Femur (tissue), 1 donor: ENCODE measurements around the gene NEU2.
"Not testable (repeated sequence)": the region's sequence is repeated elsewhere in the genome, so short reads cannot be mapped to it uniquely, and the experiment has no call there.

Experiments used
- DNase-seq: peaks from one replicate; pipeline ENCODE4 v3.0.0-alpha.2; 2017

NEU2 gene

DNA sequence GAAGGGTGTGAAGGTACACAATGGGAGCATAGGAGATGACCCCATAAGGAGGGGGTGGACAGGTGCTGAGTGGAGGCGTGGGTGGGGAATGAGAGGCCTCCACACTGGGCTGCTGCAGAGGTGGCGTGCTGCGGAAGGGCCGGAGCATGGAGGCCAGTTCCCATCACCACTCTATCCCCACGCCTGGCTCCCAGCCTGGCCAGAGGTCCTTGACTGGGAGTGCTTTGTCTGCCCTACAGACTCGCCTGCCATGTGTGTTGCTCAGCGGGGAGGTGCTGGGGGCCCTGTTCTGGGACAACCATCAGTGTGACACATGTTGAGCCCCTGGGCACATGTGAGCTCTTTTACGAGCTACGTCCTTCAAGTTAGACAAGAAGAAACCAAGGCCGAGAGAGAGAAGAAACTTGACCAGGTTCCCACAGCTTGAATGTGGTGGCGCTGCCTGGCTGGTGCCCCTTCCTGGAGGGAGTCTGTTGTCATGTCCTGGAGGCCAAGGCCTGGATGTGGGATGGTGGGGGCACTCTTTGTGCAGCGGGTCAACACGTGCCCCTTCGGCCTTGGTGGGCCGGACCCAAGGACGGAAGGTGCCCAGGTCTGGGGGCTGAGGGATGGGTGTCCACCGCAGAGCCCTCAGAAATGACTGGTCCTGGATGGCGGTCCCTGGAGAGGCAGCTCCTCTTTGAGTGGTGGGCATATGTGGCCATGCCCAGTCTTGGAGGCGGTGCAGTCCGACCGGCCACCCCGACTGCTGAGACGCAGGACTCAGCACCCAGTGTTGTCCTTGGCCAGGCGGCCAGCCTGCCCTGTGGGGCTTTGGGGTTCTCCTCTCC, 26.5 kb downstream of the NEU2 start:
- no peak for DNase-seq

DNA sequence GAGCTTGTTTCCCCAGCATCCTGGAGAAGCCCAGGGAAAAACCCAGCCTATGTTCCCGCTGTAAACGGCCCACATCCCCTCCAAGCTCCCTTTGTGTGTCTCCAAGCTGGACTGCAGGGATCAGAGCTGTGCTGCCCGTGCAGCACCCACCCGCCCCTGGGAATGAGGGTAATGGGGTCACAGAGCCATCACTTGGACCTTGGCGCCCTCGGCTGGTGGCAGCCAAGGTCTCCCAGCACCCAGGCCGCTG, 27.0 kb downstream of the NEU2 start:
- DNase-seq, result no peak

GRCh38 chr2:233059797-233060500, 27.5 kb downstream of the NEU2 start, which contains the start of gene INPP5D:
INPP5D (plus strand) TSS chr2:233060342; CDS start chr2:233060479, 137 bp downstream.
- DNase-seq, result peak; percentile 62

- DNase-seq, result no peak
Measured at GRCh38 chr2:233060501-233060979, 28.1 kb downstream of the NEU2 start.

DNA sequence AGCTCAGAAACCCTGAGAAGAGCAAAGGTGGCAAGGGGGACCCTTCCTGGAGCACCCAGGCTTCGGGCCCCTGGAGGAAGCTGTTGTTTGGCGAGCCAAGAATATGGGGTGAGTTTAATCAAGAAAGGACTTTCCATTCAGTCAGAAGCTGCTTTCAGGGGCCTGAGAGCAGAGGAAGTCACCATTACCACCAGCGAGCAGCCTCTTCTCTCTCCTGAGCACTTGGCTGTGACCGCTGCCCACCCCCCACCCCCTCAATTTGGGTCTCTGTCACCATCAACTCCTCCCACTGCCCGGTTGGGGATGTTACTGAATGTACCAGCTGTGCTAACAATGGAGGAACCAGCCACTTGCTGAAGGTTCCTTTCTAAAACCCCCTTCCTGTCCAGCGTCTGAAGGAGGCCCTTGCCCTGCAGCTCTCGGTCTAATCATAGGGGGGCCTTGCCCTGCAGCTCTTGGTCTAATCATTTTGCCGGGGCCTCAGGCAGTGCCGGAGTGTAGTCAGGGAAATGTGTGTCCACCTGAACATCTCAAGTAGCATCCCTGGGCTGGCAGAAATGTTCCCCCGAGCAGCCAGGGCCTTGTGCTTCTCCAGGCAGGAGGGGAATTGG, 28.6 kb downstream of the NEU2 start:
- no peak for DNase-seq

- DNase-seq, result peak; percentile 67
Measured at GRCh38 chr2:233061591-233062450, 29.3 kb downstream of the NEU2 start.

DNA sequence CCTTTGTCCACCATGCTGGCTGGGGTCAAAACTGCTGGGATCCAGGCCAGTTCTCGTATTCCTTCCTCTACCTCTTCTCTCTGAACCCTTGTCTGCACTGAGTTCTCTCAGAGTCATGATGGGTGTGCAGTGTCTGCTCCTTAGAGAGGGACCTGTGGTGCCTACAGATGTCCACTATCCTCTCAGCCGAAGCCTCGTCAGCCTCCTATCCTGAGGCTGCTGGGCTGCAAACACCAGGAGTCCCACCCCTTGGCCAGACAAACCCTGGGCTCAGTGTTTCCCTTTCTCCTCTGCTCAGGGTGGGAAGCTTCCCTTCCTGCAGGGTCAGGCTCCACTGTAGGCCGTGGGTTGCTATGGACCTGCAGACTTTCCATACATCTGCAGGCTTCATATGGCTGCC, 30.0 kb downstream of the NEU2 start:
- DNase-seq, result no peak

DNA sequence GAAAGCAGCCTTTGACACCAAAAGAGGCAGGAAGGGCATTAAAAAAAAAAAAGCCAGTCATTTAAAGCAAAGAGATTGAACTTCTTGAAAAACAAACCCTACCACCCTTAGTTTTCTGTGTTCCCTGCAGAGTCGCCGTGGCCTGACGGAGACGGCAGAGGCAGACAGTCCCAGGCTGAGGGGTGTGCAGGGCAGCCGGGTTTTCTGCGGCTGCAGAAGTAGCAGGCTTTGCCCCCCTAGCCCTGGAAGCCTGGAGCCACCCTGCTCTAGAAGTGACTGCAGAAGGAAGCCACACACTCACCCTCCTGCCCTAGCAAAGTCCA, 30.4 kb downstream of the NEU2 start:
- no peak for DNase-seq

GRCh38 chr2:233063269-233063975, 30.9 kb downstream of the NEU2 start:
- DNase-seq, result no peak

DNA sequence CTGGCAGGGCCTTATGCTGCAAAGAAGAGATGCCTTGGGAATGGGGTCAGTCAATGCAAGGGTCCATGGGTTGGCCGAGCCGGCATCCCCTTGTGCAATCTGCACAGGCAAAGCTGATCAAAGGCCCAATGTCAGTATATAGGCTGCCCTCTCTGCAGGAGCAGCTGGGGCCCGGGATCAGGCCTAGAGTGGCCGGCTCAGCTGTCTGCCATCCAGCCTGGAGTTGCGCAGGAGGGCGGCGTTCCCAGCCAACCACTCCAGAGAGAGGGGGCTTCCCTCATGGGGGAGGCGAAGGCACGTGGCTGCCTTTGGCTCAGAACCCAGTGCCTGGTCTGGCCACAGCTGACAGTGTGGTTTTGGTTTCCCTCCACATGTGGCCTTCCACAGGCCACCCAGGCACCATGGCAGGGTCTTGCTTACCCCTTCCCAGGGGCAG, 31.5 kb downstream of the NEU2 start:
- peak; percentile 71 for DNase-seq

DNA sequence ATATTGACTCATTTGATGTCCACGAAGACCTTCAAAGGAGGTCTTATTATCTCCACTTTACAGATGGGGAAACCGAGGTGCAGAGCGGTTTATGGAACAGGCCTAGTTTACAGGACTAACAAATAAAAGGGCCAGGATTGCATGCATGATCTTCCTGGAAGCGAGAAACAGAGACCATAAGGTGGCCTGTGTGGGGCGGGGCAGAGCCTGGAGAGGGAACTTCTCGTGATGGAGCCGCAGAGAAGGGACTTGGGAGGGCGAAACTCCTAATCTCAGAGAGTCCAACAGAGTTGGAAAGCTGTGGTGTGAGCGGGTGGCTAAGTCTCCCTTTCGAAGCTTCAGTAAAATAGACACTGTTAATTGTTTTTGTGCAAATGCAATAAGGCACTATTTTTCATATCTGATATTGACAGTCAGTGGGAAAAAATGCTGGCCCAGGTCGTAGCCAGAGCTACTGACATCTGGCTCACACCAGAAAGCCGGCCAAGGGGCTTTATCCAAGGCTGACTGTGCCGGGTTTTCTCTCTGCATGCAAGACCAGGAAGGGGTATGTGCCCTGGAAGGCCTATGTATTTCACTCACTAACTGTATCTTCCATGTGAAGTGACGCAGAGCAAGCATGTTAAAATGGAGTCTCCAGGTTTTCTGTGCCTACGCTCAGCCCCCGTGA, 32.2 kb downstream of the NEU2 start:
- DNase-seq, result no peak

DNA sequence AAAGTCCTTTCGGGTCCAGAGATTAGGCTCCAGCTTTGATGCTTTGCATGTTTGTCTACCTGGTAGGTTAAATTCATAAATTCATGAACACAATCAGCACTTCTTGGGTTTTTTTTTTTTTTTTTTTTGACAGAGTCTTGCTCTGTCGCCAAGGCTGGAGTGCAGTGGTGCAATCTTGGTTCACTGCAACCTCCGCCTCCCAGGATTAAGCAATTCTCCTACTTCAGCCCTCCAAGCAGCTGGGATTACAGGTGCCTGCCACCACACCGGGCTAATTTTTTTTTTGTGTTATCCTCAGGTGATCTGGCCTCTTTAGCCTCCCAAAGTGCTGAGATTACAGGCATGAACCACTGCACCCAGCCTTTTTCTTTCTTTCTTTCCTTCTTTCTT, 32.7 kb downstream of the NEU2 start:
- DNase-seq, result not testable (repeated sequence)

GRCh38 chr2:233065954-233066470, 33.5 kb downstream of the NEU2 start:
- no peak for DNase-seq

- no peak for DNase-seq
Measured at GRCh38 chr2:233068762-233069418, 36.4 kb downstream of the NEU2 start.

GRCh38 chr2:233072838-233073237, 40.4 kb downstream of the NEU2 start:
- no peak for DNase-seq

- no peak for DNase-seq
Measured at GRCh38 chr2:233074106-233074505, 41.6 kb downstream of the NEU2 start.

- no peak for DNase-seq
Measured at GRCh38 chr2:233075141-233075965, 42.9 kb downstream of the NEU2 start.

DNA sequence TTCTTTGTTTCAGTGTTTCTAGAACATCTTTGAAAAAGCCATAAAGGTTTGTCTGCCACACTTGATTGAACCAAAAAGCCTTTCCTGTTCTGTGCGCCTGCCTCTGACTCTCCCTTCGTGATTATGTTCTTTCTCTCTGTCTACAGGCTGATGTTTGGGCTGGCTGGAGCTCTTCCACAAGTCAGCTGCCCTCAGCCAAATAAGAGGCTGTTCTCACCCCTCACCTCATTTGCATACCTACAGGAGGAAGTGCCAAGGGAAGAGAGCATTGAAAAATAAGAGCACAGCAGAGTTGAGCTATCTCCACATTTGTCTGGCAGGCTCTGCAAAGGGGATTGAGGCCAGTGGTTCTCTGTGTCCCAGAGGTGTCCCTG, 43.5 kb downstream of the NEU2 start:
- DNase-seq, result no peak

DNA sequence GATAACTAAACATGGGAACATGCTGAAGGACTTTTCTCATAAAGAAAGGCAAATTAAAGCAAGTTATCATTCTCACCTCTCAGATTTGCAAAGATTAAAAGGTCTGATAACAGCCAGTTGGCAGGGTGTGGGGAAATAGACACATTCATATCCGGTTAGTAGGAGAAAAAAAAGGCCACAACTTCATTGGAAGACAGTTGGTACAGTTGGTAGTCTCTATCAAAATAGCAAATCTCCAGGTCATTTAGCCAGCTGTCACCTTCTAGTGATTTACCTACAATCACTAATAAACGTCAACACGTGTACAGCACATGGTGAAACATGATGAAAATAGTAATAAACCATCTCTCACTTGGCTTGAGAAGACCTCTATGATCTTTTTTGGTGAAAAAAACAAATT, 44.3 kb downstream of the NEU2 start:
- no peak for DNase-seq

DNA sequence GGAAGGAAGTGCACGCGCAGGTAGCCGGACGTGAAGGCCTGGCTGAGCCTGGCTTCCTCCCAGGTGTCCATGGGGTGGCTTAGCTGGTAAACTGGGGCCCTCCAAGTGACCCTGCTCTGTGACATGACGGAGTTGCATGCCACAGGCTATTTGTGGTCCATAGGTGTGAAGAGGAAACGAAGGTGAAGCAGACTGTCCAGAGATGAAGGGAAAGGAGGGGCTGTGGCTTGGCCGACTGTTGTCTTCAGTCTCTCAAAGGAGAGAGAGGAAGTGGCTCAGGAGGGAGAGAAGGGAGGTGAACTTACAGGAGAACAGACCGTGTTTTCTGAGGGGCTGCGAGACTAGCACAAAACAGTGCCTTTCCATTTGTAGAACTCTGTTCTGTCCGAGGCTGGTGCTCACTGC, 47.0 kb downstream of the NEU2 start:
- DNase-seq, result no peak
